ENCODE measurements around the gene KCNT1.

- no peak for TF ChIP-seq POLR2AphosphoS5 (IDR thresholded peaks at IDR 0.05; ENCODE audit: insufficient read depth, low read depth, low read length)
- TF ChIP-seq, protein P1, sequence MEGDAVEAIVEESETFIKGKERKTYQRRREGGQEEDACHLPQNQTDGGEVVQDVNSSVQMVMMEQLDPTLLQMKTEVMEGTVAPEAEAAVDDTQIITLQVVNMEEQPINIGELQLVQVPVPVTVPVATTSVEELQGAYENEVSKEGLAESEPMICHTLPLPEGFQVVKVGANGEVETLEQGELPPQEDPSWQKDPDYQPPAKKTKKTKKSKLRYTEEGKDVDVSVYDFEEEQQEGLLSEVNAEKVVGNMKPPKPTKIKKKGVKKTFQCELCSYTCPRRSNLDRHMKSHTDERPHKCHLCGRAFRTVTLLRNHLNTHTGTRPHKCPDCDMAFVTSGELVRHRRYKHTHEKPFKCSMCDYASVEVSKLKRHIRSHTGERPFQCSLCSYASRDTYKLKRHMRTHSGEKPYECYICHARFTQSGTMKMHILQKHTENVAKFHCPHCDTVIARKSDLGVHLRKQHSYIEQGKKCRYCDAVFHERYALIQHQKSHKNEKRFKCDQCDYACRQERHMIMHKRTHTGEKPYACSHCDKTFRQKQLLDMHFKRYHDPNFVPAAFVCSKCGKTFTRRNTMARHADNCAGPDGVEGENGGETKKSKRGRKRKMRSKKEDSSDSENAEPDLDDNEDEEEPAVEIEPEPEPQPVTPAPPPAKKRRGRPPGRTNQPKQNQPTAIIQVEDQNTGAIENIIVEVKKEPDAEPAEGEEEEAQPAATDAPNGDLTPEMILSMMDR (IDR thresholded peaks at IDR 0.05; ENCODE audit: extremely low read depth in 1 of 2, insufficient read depth in 1 of 2, low read depth in 1 of 2, low read length in 2 of 2), result no peak
- no peak for TF ChIP-seq POLR2A (IDR thresholded peaks at IDR 0.05; ENCODE audit: low read depth, low read length)
- no peak for TF ChIP-seq EZH2 (IDR thresholded peaks at IDR 0.05; ENCODE audit: borderline replicate concordance, low read depth, low read length, severe bottlenecking)
- TF ChIP-seq FOS (IDR thresholded peaks at IDR 0.05; ENCODE audit: borderline replicate concordance, insufficient read depth, low read length), result no peak
- no peak for TF ChIP-seq MYC (IDR thresholded peaks at IDR 0.05; ENCODE audit: low read depth, low read length)
Measured at GRCh38 chr9:135704483-135704882, 2.5 kb downstream of the KCNT1 start.
